GM21528 (cell line): ENCODE measurements around the gene KCNT1.
"Not testable (repeated sequence)": the region's sequence is repeated elsewhere in the genome, so short reads cannot be mapped to it uniquely, and the experiment has no call there.

ENCODE experiments used
- ATAC-seq: cut with Tn5 transposase; IDR thresholded peaks from one replicate; pipeline ENCODE4 v1.9.1; 2021; ENCODE audit warnings: mild to moderate bottlenecking, moderate library complexity; ENCODE audit not compliant: unreplicated experiment, low FRiP score

Gene KCNT1

GRCh38 chr9:135701959-135702721, at the start of gene KCNT1:
Gene KCNT1 (plus strand): TSS chr9:135702185. CDS start chr9:135702259, 74 bp downstream.
- ATAC-seq: no peak

GRCh38 chr9:135655317-135655716, 46.7 kb upstream of the KCNT1 start:
- ATAC-seq: no peak

- no peak for ATAC-seq
Observed at GRCh38 chr9:135657416-135657815, 44.6 kb upstream of the KCNT1 start.

GRCh38 chr9:135659252-135659651, 42.7 kb upstream of the KCNT1 start:
- ATAC-seq: no peak

- ATAC-seq: no peak
Observed at GRCh38 chr9:135660407-135660806, 41.6 kb upstream of the KCNT1 start.

GRCh38 chr9:135661816-135662560, 40.0 kb upstream of the KCNT1 start:
- ATAC-seq: no peak

- no peak for ATAC-seq
Observed at GRCh38 chr9:135662758-135663450, 39.1 kb upstream of the KCNT1 start, which contains the start of gene LCN9. Gene LCN9 (plus strand): TSS chr9:135663309. CDS start chr9:135663322, 13 bp downstream.

- ATAC-seq: no peak
Observed at GRCh38 chr9:135663451-135663770, 38.6 kb upstream of the KCNT1 start.

GRCh38 chr9:135663857-135664256, 38.1 kb upstream of the KCNT1 start:
- no peak for ATAC-seq

GRCh38 chr9:135664266-135664665, 37.7 kb upstream of the KCNT1 start:
- ATAC-seq: no peak

GRCh38 chr9:135664801-135665794, 36.9 kb upstream of the KCNT1 start:
- ATAC-seq: no peak

GRCh38 chr9:135665795-135666189, 36.2 kb upstream of the KCNT1 start:
- no peak for ATAC-seq

- ATAC-seq: no peak
Observed at GRCh38 chr9:135666534-135667462, 35.2 kb upstream of the KCNT1 start.

GRCh38 chr9:135667463-135668001, 34.5 kb upstream of the KCNT1 start:
- no peak for ATAC-seq

- not testable (repeated sequence) for ATAC-seq
Observed at GRCh38 chr9:135669018-135669417, 33.0 kb upstream of the KCNT1 start.

- ATAC-seq: no peak
Observed at GRCh38 chr9:135669616-135670285, 32.2 kb upstream of the KCNT1 start.

GRCh38 chr9:135670721-135671590, 31.0 kb upstream of the KCNT1 start:
- no peak for ATAC-seq
